Measurements from ENCODE around the gene PTGS2. TPM values are rescaled to one million over a fixed set of nuclear protein-coding genes. Genes with fewer than 3 reads are reported as not detected.

The PTGS2 gene
- total RNA-seq, 1 donor from 2014 or later = 113 TPM

Other genes with a start within 250 kb of the PTGS2 start
- 14.2 TPM for gene PDC, start 219.3 kb downstream of the PTGS2 start, total RNA-seq (ENCODE audit: insufficient read depth, low replicate concordance)
- 17.8 TPM for gene PLA2G4A, start 148.5 kb upstream of the PTGS2 start, total RNA-seq (ENCODE audit: insufficient read depth, low replicate concordance)